Measurements from ENCODE around the gene GDPGP1. TPM values are rescaled to one million over a fixed set of nuclear protein-coding genes. Genes with fewer than 3 reads are reported as not detected.

GDPGP1 gene
- polyA plus RNA-seq, 1 donor from 2014 or later, result 4.3 TPM

DNA sequence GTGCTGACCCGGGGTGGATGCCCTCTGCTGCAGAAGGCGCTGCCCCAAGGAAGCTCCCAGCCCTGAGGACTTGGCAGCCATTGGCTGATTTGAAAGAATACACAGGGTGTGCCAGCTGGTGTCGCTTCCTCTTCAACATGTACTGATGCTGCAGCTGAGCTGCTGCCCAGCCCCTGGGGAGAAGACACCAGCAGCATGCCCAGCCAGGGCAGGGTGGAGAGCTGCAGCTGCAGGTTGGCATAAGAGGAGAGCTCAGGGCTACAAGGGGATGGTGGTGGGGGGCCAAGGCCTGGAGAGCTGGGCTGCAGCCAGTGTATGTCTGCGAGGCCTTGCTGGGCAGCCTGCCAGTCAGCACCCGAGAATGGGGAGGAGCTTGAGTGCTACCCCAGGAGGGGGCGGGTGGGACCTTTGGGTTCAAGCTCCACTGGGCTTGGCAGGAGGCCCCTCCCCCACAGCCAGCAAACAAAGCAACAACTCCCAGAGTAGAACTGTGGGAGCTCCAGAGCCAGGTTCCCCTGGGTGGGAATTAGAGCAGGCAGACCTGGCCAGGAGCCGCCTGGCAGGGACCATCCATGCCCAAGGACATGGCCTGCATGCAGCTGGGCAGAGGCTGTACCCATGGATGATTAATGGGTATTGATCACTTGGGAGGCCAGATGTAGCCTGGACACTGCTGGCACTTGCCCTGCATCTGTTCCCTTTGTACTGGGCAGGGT, 42.1 kb upstream of the GDPGP1 start:
- Histone ChIP-seq H2AFZ (ENCODE audit: low read depth, low read length) (no peak overlapping the region), H3K9ac (ENCODE audit: low read length) (no peak overlapping the region), H3K79me2 (replicated peaks; ENCODE audit: insufficient read depth, low read length) (no peaks in the 10 kb centered on the region), H3K36me3 (ENCODE audit: insufficient read depth, low read length) (no peaks in the 10 kb centered on the region), H3K4me3 (ENCODE audit: low read length) (no peak overlapping the region), H3K4me2 (ENCODE audit: low read length) (no peak overlapping the region), H3F3A (ENCODE audit: insufficient read depth, low read length, poor library complexity, severe bottlenecking) (no peaks in the 10 kb centered on the region), H3K9me2 (ENCODE audit: insufficient read depth, low read length) (no peaks in the 10 kb centered on the region), H3K27me3 (ENCODE audit: insufficient read depth, low read depth, low read length) (no peaks in the 10 kb centered on the region), H4K20me1 (ENCODE audit: insufficient read depth) (no peaks in the 10 kb centered on the region), H3K27ac (ENCODE audit: low read length) (no peak overlapping the region), H3K9me3 (ENCODE audit: low read length) (no peaks in the 10 kb centered on the region)
- TF ChIP-seq, protein P1, sequence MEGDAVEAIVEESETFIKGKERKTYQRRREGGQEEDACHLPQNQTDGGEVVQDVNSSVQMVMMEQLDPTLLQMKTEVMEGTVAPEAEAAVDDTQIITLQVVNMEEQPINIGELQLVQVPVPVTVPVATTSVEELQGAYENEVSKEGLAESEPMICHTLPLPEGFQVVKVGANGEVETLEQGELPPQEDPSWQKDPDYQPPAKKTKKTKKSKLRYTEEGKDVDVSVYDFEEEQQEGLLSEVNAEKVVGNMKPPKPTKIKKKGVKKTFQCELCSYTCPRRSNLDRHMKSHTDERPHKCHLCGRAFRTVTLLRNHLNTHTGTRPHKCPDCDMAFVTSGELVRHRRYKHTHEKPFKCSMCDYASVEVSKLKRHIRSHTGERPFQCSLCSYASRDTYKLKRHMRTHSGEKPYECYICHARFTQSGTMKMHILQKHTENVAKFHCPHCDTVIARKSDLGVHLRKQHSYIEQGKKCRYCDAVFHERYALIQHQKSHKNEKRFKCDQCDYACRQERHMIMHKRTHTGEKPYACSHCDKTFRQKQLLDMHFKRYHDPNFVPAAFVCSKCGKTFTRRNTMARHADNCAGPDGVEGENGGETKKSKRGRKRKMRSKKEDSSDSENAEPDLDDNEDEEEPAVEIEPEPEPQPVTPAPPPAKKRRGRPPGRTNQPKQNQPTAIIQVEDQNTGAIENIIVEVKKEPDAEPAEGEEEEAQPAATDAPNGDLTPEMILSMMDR (IDR thresholded peaks at IDR 0.05; ENCODE audit: poor library complexity, severe bottlenecking), result no peak
- TF ChIP-seq MXI1 (conservative IDR thresholded peaks at IDR 0.05; ENCODE audit: poor library complexity, severe bottlenecking), result no peak
- no peak for TF ChIP-seq POLR2AphosphoS5 (IDR thresholded peaks at IDR 0.05)
- TF ChIP-seq, protein P2, sequence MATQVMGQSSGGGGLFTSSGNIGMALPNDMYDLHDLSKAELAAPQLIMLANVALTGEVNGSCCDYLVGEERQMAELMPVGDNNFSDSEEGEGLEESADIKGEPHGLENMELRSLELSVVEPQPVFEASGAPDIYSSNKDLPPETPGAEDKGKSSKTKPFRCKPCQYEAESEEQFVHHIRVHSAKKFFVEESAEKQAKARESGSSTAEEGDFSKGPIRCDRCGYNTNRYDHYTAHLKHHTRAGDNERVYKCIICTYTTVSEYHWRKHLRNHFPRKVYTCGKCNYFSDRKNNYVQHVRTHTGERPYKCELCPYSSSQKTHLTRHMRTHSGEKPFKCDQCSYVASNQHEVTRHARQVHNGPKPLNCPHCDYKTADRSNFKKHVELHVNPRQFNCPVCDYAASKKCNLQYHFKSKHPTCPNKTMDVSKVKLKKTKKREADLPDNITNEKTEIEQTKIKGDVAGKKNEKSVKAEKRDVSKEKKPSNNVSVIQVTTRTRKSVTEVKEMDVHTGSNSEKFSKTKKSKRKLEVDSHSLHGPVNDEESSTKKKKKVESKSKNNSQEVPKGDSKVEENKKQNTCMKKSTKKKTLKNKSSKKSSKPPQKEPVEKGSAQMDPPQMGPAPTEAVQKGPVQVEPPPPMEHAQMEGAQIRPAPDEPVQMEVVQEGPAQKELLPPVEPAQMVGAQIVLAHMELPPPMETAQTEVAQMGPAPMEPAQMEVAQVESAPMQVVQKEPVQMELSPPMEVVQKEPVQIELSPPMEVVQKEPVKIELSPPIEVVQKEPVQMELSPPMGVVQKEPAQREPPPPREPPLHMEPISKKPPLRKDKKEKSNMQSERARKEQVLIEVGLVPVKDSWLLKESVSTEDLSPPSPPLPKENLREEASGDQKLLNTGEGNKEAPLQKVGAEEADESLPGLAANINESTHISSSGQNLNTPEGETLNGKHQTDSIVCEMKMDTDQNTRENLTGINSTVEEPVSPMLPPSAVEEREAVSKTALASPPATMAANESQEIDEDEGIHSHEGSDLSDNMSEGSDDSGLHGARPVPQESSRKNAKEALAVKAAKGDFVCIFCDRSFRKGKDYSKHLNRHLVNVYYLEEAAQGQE (IDR thresholded peaks at IDR 0.05; ENCODE audit: borderline replicate concordance), result no peak
- no peak for TF ChIP-seq TAF1 (IDR thresholded peaks at IDR 0.05; ENCODE audit: low read depth)
- no peak for TF ChIP-seq SMC3 (conservative IDR thresholded peaks at IDR 0.05; ENCODE audit: poor library complexity)
- no peak for TF ChIP-seq RAD21 (conservative IDR thresholded peaks at IDR 0.05)

DNA sequence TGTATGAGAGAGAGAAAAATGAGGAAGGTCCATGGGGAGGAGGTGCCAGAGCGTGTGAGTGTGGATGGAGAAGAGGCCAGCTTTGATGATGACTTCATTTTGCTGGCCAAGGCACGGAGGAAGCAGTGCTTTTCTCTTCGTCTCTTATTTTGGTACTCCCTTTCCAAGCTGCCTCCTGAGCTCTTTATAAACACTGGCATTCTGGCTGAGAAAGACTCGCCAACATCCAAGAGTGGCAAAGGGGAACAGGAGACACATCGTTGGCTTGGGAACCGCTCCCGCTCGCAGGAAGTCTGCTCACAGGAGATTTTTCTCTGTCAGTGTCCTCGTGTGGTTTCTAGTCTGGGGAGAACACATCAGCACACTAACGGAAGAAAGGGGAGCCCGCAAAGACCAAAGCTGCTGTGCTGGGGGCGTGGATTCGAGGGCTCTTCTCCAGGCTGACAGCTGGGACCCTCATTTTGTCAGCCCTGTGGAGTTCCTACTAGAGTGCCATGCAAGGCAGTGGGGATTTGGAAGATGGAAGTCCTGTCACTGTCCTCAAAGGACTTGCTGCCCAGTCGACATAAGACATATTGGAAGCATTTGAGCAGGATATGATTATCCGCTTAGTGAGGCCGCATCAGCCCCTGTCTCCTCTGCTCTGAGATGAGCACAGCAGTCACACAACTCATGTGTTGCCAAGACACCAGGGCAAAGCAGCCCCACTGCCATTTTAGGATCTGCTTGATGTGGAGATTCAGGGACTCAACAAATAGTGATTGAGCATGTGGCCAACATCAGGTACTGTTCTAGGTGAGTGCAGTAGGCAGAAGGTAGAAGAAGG, 40.8 kb upstream of the GDPGP1 start:
- H3K79me2 ChIP-seq (replicated peaks; ENCODE audit: insufficient read depth, low read length), result no peaks in the 10 kb centered on the region
- no peaks in the 10 kb centered on the region for H3K36me3 ChIP-seq (ENCODE audit: insufficient read depth, low read length)
- H3K4me2 ChIP-seq (ENCODE audit: low read length), result no peak overlapping the region
- no peak overlapping the region for H2AFZ ChIP-seq (ENCODE audit: low read depth, low read length)
- no peaks in the 10 kb centered on the region for H3F3A ChIP-seq (ENCODE audit: insufficient read depth, low read length, poor library complexity, severe bottlenecking)
- TF ChIP-seq, protein P2 (IDR thresholded peaks at IDR 0.05; ENCODE audit: borderline replicate concordance), result no peak
- no peak for TF ChIP-seq EP300 (conservative IDR thresholded peaks at IDR 0.05; ENCODE audit: poor library complexity, severe bottlenecking)
- no peak for TF ChIP-seq SMC3 (conservative IDR thresholded peaks at IDR 0.05; ENCODE audit: poor library complexity)
- TF ChIP-seq RAD21 (conservative IDR thresholded peaks at IDR 0.05), result no peak
- TF ChIP-seq MXI1 (conservative IDR thresholded peaks at IDR 0.05; ENCODE audit: poor library complexity, severe bottlenecking), result no peak
- TF ChIP-seq, protein P1 (IDR thresholded peaks at IDR 0.05; ENCODE audit: poor library complexity, severe bottlenecking), result no peak
- TF ChIP-seq EZH2 (IDR thresholded peaks at IDR 0.05; ENCODE audit: borderline replicate concordance, insufficient read depth, low read length, poor library complexity, severe bottlenecking), result no peak
- no peak for TF ChIP-seq TAF1 (IDR thresholded peaks at IDR 0.05; ENCODE audit: low read depth)
- TF ChIP-seq POLR2AphosphoS5 (IDR thresholded peaks at IDR 0.05), result no peak
- no peak overlapping the region for H3K4me3 ChIP-seq (ENCODE audit: low read length)
- H3K9me2 ChIP-seq (ENCODE audit: insufficient read depth, low read length), result no peaks in the 10 kb centered on the region
- no peaks in the 10 kb centered on the region for H4K20me1 ChIP-seq (ENCODE audit: insufficient read depth)
- no peak overlapping the region for H3K9ac ChIP-seq (ENCODE audit: low read length)
- no peaks in the 10 kb centered on the region for H3K9me3 ChIP-seq (ENCODE audit: low read length)
- no peaks in the 10 kb centered on the region for H3K27me3 ChIP-seq (ENCODE audit: insufficient read depth, low read depth, low read length)
- H3K27ac ChIP-seq (ENCODE audit: low read length), result no peak overlapping the region

All from neural cell (in vitro differentiated cells).